Upper lobe of left lung (tissue), 4 donors: ENCODE data around the gene TMEM203.
A peak's percentile ranks its signal among the peaks of the same experiment; 100 is the strongest.

Experiments
- POLR2A ChIP-seq, 4 donors: fragments of 450-650 bp; IDR thresholded peaks; one replicate each; pipeline ENCODE4 v1.5.1; 2016 to 2017; ENCODE audit warnings: antibody characterized with exemption in 4 of 4, mild to moderate bottlenecking in 2 of 4
- POLR2AphosphoS5 ChIP-seq, 2 donors: sonication (generic); formaldehyde crosslinking; IDR thresholded peaks; one replicate each; pipeline ENCODE4 v1.5.1; 2017; ENCODE audit warnings: antibody characterized with exemption in 2 of 2
- TF ChIP-seq, protein P1 (sequence below), 6 experiments: fragments of 450-650 bp in 4 of 6; fragments of 200-600 bp in 2 of 6; sonication (generic) in 2 of 6; IDR thresholded peaks; one replicate each; pipeline ENCODE4 v1.5.1; 2016 to 2019; ENCODE audit warnings: antibody characterized with exemption in 6 of 6

DNA sequence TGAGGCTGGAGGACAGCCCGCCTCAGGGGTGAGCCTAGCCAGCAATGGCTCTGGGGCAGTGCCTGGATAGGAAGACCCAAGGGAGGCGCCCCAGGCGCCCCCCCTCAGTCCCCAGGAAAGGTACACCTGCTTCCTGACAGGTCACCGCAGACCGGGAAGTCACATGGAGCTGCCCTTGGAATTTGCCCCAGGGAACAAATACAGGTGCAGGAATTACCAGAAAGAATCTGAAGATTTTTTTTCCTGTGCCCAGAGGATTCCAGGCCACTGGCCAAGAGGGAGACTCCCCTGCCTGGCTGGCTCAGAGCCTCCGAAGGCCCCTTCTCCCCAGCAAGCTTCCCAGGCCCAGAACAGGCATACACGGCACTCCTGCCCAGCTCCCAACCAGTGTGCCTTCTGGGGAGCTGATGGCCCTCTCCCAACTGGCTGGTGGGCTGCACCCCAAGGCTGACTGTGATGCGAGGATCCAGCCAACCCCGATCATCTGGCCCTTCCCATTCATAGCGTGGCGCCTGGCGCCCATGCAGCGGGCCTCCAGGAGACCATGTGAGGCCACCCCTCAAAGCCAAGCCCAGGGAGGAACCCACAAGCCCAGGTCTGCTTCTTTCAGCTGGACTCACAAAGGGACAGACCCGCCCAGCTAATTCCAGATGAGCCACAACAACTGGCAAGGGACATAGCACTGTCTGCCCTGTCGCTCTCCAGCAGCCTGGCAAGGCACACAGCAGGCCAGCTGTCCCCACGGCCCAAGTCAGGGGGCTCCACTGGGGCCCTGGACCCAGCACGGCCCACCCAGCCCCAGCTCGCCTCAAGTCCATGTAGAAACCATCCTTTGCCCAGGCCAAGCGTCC lies 7.2 kb downstream of the TMEM203 start:
- TF ChIP-seq, protein P1, sequence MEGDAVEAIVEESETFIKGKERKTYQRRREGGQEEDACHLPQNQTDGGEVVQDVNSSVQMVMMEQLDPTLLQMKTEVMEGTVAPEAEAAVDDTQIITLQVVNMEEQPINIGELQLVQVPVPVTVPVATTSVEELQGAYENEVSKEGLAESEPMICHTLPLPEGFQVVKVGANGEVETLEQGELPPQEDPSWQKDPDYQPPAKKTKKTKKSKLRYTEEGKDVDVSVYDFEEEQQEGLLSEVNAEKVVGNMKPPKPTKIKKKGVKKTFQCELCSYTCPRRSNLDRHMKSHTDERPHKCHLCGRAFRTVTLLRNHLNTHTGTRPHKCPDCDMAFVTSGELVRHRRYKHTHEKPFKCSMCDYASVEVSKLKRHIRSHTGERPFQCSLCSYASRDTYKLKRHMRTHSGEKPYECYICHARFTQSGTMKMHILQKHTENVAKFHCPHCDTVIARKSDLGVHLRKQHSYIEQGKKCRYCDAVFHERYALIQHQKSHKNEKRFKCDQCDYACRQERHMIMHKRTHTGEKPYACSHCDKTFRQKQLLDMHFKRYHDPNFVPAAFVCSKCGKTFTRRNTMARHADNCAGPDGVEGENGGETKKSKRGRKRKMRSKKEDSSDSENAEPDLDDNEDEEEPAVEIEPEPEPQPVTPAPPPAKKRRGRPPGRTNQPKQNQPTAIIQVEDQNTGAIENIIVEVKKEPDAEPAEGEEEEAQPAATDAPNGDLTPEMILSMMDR (IDR thresholded peaks at IDR 0.05) = no peak
- TF ChIP-seq POLR2A (IDR thresholded peaks at IDR 0.05) = peak in 1 of 4 donors; percentile 15
- TF ChIP-seq POLR2AphosphoS5 (IDR thresholded peaks at IDR 0.05) = peak; percentile 25 to 39
